PC-9 (cell line): Measurements from ENCODE around the gene GNMT. TPM values are rescaled to one million over a fixed set of nuclear protein-coding genes. Genes with fewer than 3 reads are reported as not detected.

ENCODE experiments used
- BruUV-seq: library from RNA; stranded (reverse); fragments of 400-500 nt; replicated peaks from 2 replicates; lab custom pipeline; 2021; lab: Mats Ljungman, UMichigan
- CTCF ChIA-PET: fragments of 300-600 bp; sonication (Branson Sonifier 250); formaldehyde crosslinking; loops from one replicate; lab custom pipeline; 2022; ENCODE audit warnings: antibody characterized with exemption; lab: Charles Lee
- POLR2A ChIA-PET: fragments of 300-600 bp; sonication (Branson Sonifier 250); formaldehyde crosslinking; loops from one replicate; lab custom pipeline; 2022; ENCODE audit warnings: antibody characterized with exemption; ENCODE audit not compliant: unreplicated experiment; lab: Charles Lee
- DNase-seq, 2 experiments: peaks; one replicate each; pipeline versions ENCODE4 v3.0.0 to v3.0.0-alpha.2; 2015 to 2022; ENCODE audit warnings: mixed read lengths in 1 of 2
- H2AFZ ChIP-seq: fragments of 200-600 bp; sonication (generic); 2 replicates; pipeline ENCODE4 v1.8.1; 2017; ENCODE audit warnings: antibody characterized with exemption
- H3F3A ChIP-seq: fragments of 200-600 bp; sonication (generic); 2 replicates; pipeline ENCODE4 v1.8.1; 2017; ENCODE audit warnings: antibody characterized with exemption, mild to moderate bottlenecking, low read depth; ENCODE audit not compliant: insufficient read depth
- H3K27ac ChIP-seq: fragments of 200-600 bp; sonication (generic); 2 replicates; pipeline ENCODE4 v1.6.1; 2016; ENCODE audit warnings: mixed run types
- H3K27me3 ChIP-seq: fragments of 200-600 bp; sonication (generic); 2 replicates; pipeline ENCODE4 v1.6.1; 2016; ENCODE audit warnings: low read depth, mixed run types; ENCODE audit not compliant: insufficient read depth
- H3K36me3 ChIP-seq: fragments of 200-600 bp; sonication (generic); 2 replicates; pipeline ENCODE4 v1.6.1; 2016; ENCODE audit warnings: low read depth, mixed run types
- H3K4me1 ChIP-seq: fragments of 200-600 bp; sonication (generic); replicated peaks from 2 replicates; pipeline ENCODE4 v1.6.1; 2016; ENCODE audit warnings: mixed run types; ENCODE audit not compliant: insufficient read depth
- H3K4me2 ChIP-seq: fragments of 200-600 bp; sonication (generic); 2 replicates; pipeline ENCODE4 v1.6.1; 2017; ENCODE audit warnings: mixed run types
- H3K4me3 ChIP-seq: fragments of 200-600 bp; sonication (generic); 2 replicates; pipeline ENCODE4 v1.6.1; 2016; ENCODE audit warnings: mixed run types
- H3K79me2 ChIP-seq: fragments of 200-600 bp; sonication (generic); 2 replicates; pipeline ENCODE4 v1.6.1; 2017; ENCODE audit warnings: low read depth, mixed run types
- H3K9me2 ChIP-seq: fragments of 200-600 bp; sonication (generic); 2 replicates; pipeline ENCODE4 v1.8.1; 2017; ENCODE audit warnings: mild to moderate bottlenecking; ENCODE audit not compliant: insufficient read depth
- H3K9me3 ChIP-seq: fragments of 200-600 bp; sonication (generic); 2 replicates; pipeline ENCODE4 v1.8.1; 2016; ENCODE audit warnings: low read depth; ENCODE audit not compliant: insufficient read depth
- H4K20me1 ChIP-seq: fragments of 200-600 bp; sonication (generic); 2 replicates; pipeline ENCODE4 v1.8.1; 2017; ENCODE audit not compliant: insufficient read depth
- CTCF ChIP-seq: fragments of 200-600 bp; sonication (generic); conservative IDR thresholded peaks from 2 replicates; pipeline ENCODE4 v1.6.1; 2017; ENCODE audit warnings: mixed run types, antibody characterized with exemption, mild to moderate bottlenecking, moderate library complexity
- EZH2 ChIP-seq: fragments of 200-600 bp; sonication (generic); IDR thresholded peaks from 2 replicates; pipeline ENCODE4 v1.8.0; 2017; ENCODE audit warnings: antibody characterized with exemption, low read depth
- intact Hi-C: fragments of 100-400 bp; cut with micrococcal nuclease; formaldehyde crosslinking; loops from one replicate; pipeline ENCODE4 v1.10.0; 2022; ENCODE audit not compliant: unreplicated experiment
- total RNA-seq: library from RNA; stranded (reverse); gene quantifications from 2 replicates; pipeline ENCODE4 v1.2.3, GENCODE V29; 2021

GNMT gene
- total RNA-seq, 1 experiment from 2014 or later: 0.57 TPM

- intact Hi-C loops: no loop called here
- H3K27me3 ChIP-seq: no peaks in the 10 kb centered on the region
- H3K9me3 ChIP-seq: no peaks in the 10 kb centered on the region
- no peaks in the 10 kb centered on the region; the same call in 1 of the 2 replicates for H3K36me3 ChIP-seq
- H3K27ac ChIP-seq: no peak overlapping the region
- no TSS peak for BruUV-seq
- no peak overlapping the region for H3K4me3 ChIP-seq
- peaks cover 9% of the 10 kb centered on the region; the same call in 1 of the 2 replicates for H3F3A ChIP-seq
- peaks cover 11% of the 10 kb centered on the region for H3K4me1 ChIP-seq
- no peak overlapping the region for H2AFZ ChIP-seq
- peak in 1 of 2 experiments; percentile 25 for DNase-seq
- no peak for TF ChIP-seq EZH2
- TF ChIP-seq CTCF: peak; percentile 49
- H3K9me2 ChIP-seq: no peaks in the 10 kb centered on the region
- CTCF ChIA-PET: interaction anchor here (0.6 kb wide), 1 partner anchor 19 kb away, joined by 4 read pairs; no protein-coding TSS in a partner anchor
- no peaks in the 10 kb centered on the region for H4K20me1 ChIP-seq
- no peaks in the 10 kb centered on the region for H3K79me2 ChIP-seq
- H3K4me2 ChIP-seq: no peak overlapping the region
- POLR2A ChIA-PET: no interaction called here
Observed at GRCh38 chr6:42963855-42964605, 3.5 kb downstream of the GNMT start.

- no TSS peak for BruUV-seq
- intact Hi-C loops: no loop called here
- ChIA-PET POLR2A (interaction anchor here (0.6 kb wide), 1 partner anchor 18 kb away, joined by 3 read pairs; no protein-coding TSS in a partner anchor), CTCF (interaction anchor here (0.6 kb wide), 1 partner anchor 149 kb away, joined by 7 read pairs; no protein-coding TSS in a partner anchor)
- Histone ChIP-seq H4K20me1 (no peaks in the 10 kb centered on the region), H3K4me3 (no peak overlapping the region), H3K4me1 (peaks cover 20% of the 10 kb centered on the region), H3K36me3 (no peaks in the 10 kb centered on the region; the same call in 1 of the 2 replicates), H3K9me2 (no peaks in the 10 kb centered on the region), H2AFZ (no peak overlapping the region), H3K4me2 (no peak overlapping the region), H3K79me2 (no peaks in the 10 kb centered on the region), H3F3A (peaks cover 16% of the 10 kb centered on the region), H3K27me3 (no peaks in the 10 kb centered on the region), H3K27ac (no peak overlapping the region), H3K9me3 (no peaks in the 10 kb centered on the region)
- TF ChIP-seq EZH2 (no peak), CTCF (no peak)
- no peak for DNase-seq
Observed at GRCh38 chr6:42966571-42966970, 6.0 kb downstream of the GNMT start.

- ChIA-PET POLR2A (no interaction called here), CTCF (no interaction called here)
- TF ChIP-seq CTCF (no peak), EZH2 (no peak)
- intact Hi-C loops: no loop called here
- Histone ChIP-seq H3F3A (peaks cover 22% of the 10 kb centered on the region), H3K9me3 (no peaks in the 10 kb centered on the region), H4K20me1 (no peaks in the 10 kb centered on the region), H3K4me2 (no peak overlapping the region), H3K36me3 (no peaks in the 10 kb centered on the region; the same call in 1 of the 2 replicates), H3K9me2 (no peaks in the 10 kb centered on the region), H3K27me3 (no peaks in the 10 kb centered on the region), H2AFZ (no peak overlapping the region), H3K79me2 (no peaks in the 10 kb centered on the region), H3K4me3 (no peak overlapping the region), H3K27ac (no peak overlapping the region), H3K4me1 (peaks cover 25% of the 10 kb centered on the region)
- DNase-seq: no peak
- BruUV-seq: no TSS peak
Observed at GRCh38 chr6:42967228-42967627, 6.7 kb downstream of the GNMT start.
